ENCODE measurements around the gene SHBG.
"Not testable (repeated sequence)": the region's sequence is repeated elsewhere in the genome, so short reads cannot be mapped to it uniquely, and the experiment has no call there.

Gene SHBG

DNA sequence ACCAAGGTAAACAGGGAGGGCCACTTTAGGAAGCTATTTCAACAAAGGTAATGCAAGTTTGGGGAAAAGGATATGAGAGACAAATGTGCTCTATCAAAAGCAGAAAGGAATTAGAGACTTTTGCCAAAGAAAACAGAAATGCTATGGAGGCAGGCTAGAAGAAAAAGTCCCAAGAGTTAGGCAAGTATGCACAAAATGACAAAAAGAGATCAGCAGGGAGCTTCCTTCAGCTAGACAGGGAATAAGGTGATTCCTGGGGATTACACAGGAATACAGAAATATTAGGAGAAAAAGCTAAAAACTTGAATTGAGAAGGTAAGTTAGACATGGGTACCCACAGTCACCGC lies 17.7 kb upstream of the SHBG start:
- DNase-seq = no peak

DNA sequence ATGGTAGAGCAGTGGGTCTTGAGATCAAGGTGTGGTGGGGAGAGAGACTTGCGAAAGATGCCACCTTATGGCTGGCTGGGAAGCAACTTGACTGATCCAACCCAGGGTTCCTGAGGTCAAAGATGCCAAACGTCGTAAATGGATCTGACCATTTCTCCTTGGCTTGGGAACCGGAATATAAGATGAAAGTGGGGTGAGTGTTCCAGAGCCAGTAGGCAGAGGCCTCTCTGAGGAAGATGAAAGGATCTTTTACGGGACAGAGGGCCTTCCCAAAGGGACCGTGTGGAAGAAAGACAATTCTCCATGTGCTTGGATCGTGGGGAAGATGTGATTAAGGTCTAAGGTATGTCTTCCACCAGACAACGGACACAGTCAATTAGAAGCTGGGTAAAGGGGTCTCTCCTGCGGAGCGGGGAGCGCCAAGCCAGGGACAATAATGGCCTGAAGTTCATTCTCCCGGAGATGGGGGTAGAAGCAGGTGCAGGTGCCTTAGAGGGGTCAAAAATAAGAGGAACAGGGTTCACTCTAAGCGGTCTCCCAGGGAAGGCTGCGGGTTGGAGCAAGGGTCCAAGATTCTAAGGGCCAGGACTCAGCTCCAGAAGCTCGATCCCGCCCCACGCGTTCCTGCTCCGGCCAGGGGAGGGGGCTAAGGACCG lies 16.0 kb upstream of the SHBG start:
- no peak for DNase-seq

DNA sequence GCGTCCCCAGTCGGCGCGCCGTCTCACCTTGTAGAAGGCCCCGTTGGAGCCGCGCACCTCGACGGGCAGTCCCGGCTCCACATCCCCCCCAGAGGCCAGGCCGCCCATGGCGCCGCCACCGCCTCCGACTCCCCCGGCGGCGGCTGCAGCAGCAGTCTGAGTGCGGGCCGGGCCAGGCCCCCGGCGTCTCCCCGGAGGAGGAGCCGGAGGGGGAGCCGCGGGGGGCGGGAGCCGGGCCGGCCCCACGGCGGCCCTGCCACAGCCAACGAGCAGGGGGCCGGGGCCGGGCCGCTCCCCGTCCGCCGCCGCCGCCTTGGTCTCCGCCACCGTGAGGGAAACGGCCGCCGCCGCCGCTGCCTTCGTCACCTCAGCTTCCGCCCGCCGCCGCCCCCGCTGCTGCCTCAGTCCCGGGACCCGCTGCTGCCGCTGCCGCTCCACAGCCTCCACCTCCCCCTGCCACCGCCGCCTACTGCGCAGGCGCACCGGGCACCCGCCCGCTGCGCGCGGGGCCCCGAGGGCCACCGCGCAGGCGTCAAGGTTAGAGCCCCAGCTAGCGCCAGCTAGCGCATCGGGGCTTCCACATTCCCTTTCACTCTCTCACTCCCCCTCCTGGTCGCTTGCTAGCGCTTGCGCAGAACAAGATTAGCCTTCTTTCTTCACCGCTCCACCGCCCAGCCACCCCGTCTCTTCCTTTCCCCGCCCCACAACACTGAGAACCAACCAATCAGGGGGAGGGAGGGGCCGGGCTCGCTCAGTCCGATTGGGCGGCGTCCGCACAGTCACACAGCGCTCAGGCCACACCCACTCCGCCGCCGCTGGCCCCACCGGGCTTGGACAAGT lies 15.3 kb upstream of the SHBG start, which contains the start of gene FXR2:
TSS of gene FXR2 (minus strand) at position 473 of the 840 bp plus-strand sequence. CDS start at position 108, 365 bp downstream.
- DNase-seq = peak; percentile 98

DNA sequence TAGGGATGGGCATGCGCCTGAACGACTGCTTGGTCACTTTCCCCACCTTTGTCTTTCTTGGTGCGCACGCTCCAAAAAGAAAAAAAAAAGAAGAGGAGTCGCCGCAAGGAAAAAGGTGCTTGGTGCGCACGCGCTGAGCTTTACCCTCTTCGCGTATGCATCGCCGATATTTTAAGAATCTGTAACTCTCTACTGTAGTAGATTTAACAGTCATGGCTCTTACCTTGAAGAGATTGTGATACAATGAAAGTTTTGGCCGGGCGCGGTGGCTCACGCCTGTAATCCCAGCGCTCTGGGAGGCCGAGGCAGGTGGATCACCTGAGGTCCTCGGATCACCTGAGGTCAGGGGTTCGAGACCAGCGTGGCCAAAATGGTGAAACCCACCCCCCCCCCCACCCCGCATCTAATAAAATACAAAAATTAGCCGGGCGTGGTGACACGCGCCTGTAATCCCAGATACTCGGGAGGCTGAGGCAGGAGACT lies 14.6 kb upstream of the SHBG start:
- DNase-seq = no peak

DNA sequence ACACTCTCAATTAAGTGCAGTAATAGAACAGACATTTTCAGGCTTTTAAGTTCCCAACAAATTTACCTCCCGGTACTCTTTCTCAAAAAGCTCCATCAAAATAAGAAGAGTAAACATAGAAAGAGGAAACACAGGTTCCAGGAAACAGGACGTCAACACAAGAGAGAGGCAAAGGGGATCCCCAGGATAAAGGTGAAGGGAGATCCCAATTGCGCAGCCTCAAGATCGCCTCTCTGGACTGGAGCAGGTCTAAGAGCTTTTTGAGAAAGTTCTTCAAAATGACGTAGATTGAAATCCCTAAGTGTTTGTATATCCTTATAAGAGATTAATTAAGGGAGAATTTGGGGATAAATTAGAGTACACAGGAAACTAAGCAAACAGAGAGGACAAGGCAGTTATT lies 11.3 kb upstream of the SHBG start:
- no peak for DNase-seq

DNA sequence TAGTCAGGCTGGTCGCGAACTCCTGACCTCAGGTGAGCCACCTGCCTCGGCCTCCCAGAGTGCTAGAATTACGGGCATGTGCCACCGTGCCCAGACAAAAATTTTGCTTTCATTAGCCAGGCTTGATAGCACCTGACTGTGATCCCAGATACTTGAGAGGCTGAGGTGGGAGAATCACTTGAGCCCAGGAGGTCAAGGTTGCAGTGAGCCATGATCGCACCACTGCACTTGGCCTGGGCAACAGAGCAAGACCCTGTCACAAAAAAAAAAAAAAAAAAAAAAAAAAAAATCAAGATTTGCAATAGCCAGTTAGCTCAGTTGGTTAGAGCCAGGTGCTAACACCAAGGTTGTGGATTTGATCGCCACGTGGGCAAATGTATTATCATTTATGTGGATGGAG lies 9.1 kb upstream of the SHBG start:
- DNase-seq = no peak

DNA sequence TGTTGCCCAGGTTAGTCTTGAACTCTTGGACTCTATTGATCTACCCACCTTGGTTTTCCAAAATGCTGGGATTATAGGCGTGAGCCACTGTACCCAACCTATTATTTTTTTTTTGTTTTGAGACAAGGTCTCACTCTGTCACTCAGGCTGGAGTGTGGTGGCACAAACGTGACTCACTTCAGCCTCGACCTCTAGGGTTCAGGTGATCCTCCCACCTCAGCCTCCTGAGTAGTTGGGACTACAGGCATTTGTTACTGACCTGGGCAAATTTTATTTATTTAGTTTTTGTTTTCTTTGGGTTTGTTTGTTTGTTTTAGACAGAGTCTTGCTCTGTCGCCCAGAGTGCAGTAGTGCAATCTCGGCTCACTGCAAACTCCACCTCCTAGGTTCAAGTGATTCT lies 6.3 kb upstream of the SHBG start:
- DNase-seq = no peak

DNA sequence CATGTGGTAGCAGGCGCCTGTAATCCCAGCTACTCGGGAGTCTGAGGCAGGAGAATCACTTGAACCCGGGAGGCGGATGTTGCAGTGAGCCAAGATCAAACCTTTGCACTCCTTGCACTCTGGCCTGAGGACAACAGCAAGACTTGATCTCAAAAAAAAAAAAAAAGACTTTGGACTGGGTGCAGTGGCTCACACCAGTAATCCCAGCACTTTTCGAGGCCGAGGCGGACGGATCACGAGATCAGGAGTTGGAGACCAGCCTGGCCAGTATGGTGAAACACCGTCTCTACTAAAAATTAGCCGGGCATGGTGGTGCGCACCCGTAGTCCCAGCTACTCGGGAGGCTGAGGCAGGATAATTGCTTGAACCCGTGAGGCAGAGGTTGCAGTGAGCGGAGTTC lies 4.2 kb upstream of the SHBG start:
- DNase-seq = not testable (repeated sequence)

DNA sequence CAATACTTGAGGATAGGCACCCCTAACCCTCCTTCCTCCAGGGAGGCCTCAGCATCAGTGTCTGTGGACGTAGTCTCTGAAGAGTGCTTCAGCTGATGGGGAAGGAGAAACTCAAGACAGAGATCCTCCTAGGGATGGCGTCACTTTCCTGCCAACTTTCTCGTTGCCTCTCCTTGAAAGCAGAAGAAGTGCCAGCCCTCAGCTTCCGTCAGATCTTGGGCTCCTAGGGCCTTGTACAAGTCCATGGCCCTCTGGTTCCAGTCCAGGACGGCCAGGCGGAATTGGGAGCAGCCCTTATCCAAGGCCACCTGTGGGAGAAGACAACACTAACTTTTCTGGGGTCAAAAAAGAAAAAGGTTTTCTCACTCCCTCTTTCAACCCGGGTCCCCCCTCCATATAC lies 3.6 kb upstream of the SHBG start:
- no peak for DNase-seq

DNA sequence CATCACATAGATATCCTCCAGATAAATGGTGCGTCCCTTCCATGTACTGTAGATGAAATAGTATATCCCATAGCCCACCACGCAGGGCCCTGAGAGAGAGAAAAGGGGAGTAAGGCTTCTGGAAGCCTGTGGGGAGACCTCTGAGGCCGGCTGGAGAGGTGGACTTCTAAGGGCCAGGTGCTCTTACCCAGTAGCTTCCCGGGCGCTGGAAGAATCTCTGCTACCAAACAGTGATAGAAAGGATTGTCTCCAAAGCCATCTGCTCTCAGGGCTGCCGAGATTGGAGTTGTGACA lies 3.0 kb upstream of the SHBG start:
- no peak for DNase-seq

DNA sequence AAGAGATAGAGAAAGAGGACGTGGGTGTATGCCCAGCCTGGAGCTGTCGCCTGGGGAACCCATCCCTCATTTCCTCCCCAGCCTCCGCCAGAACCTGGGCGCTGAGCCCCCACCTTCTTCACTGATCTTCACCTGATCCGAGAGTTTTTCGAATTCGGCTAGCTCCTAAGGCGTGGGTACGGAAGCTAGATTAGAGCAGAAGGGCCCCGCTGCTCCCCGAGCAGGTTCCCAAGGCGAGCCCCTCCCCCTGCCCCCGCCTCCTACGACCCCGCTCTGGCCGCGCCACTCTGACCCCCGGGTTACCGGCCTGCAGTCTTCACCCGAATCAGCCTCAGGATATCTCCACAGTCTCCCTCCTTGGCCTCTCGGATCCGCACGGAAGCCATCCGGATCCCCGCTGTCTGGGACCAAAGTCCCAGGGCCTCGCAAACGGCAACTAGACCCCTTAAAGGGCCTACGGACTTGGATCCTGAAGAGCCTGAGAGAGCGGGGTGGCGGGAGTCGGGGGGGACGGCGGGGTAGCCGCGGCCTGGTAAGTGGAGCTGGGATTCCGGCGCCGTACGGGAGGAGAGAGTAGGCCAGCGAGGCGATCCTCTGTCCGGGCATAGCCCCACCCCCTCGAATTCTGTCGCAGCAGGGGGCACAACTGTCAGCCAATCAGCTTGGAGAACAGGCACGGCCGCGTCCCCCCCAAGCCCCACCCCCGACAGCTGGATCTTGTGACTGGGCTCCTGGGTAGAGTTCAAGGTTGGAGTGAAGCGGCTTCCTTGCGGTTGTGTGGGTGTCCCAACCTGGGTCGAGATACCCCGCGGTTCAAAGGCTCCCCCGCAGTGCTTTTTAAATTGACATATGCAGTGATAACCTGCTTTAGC lies 2.4 kb upstream of the SHBG start, which contains the start of gene SAT2:
TSS of gene SAT2 (minus strand) at position 572 of the 872 bp plus-strand sequence. CDS start at position 386, 186 bp downstream.
- DNase-seq = peak; percentile 80

DNA sequence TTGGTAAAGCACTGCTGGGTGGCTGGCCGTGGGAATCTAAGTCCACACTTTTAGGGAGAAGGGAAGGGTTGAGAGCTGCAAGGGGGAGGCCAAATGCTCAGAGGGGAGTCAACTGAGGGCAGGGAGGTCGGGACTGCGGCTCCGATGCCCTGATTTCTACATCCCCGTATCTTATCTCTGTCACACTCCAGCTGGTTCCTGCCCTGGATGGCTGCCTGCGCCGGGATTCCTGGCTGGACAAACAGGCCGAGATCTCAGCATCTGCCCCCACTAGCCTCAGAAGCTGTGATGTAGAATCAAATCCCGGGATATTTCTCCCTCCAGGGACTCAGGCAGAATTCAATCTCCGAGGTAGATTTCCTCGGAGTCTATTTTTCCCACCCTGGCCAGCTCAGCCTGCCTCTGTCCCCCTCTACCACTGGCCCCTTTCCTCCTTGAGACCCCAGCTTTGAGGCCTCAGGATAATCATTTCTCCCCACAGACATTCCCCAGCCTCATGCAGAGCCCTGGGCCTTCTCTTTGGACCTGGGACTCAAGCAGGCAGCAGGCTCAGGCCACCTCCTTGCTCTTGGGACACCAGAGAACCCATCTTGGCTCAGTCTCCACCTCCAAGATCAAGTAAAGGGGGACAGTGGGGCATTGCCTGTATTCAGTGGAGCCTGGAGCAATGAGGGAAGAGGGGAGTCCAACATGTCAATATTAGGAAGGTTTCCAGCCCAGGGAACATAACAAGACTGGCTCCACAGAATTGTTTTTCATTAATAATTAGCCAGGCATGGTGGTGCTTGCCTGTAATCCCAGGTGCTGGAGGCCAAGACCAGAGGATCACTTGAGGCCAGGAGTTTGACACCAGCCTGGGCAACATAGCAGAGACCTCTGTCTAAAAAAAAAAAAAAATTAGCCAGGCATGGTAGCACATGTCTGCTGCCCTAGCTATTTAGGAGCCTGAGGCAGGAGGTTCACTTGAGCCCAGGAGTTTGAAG lies 1.8 kb downstream of the SHBG start:
- DNase-seq = no peak

DNA sequence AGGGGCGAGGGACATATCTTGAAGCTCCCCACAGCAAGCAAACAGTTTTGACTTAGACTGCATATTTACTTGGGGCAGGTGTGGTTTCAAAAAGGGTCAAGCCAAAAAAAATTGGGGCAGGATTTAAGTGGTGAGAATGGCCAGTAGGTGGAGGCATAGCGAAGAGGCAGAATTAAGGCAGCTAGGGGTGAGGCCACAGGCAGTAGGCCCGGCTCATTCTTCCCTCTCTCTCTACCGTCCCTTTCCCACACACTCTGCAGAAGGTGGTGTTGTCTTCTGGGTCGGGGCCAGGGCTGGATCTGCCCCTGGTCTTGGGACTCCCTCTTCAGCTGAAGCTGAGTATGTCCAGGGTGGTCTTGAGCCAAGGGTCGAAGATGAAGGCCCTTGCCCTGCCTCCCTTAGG lies 2.6 kb downstream of the SHBG start:
- DNase-seq = no peak

DNA sequence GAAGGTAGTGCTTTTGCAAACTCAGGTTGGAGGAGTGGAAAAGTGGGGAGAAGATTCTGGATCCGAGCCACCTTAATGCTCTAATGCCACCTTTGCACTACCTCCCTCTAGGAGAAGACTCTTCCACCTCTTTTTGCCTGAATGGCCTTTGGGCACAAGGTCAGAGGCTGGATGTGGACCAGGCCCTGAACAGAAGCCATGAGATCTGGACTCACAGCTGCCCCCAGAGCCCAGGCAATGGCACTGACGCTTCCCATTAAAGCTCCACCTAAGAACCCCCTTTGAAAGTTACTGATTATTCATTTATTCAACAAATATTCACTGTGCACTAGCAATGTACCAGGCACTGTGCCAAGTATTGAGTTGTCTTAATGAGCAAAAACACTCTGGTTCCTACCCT lies 3.2 kb downstream of the SHBG start:
- DNase-seq = no peak

DNA sequence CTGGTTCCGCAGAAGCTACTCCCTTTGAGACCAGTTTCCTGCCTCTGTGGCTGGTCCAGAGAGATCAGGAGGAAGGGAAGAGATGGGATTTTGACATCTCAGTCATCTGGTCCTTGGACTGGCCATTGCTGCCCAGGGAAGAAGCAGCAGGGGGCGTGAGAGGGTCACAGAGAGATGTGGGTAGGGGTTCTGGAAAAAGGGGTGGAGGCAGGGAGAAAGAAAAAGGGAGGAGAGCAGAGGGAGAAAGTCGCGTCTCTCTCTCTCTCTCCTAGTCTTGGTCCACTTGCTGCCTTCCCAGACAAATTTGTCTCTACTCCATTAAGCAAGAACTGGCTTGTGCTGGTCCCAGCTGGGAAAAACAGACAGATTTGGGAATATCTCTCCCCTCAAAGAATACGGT lies 4.4 kb downstream of the SHBG start:
- no peak for DNase-seq

DNA sequence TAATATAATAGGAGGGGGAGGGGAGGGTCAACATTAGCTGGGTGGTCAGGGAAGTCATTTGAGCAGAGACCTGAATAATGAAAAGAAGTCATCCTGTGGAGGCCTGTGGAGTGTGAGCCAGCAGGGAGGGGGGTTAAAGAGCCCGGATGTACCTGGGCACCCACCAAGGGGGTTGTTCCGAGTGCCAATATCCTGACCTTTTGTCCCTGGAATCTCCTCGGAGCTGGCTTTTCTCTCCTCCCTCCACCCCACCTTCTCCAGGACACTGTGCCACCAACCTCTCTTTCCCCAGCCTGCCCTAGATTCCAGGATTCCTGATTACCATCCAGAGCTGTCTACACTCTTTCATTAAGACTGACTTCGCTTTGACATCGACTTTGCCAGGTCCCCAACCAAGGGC lies 6.2 kb downstream of the SHBG start:
- DNase-seq = no peak

DNA sequence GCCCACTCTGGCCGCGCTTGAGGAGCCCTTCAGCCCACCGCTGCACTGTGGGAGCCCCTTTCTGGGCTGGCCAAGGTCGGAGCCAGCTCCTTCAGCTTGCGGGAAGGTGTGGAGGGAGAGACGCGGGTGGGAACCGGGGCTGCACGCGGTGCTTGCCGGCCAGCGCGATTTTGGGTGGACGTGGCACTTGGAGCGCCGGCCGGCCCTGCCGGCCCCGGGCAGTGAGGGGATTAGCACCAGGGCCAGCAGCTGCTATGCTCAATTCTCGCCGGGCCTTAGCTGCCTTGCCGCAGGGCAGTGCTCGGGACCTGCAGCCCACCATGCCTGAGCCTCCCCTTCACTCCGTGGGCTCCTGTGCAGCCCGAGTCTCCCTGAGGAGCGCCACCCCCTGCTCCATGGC lies 10.8 kb downstream of the SHBG start:
- DNase-seq = no peak

DNA sequence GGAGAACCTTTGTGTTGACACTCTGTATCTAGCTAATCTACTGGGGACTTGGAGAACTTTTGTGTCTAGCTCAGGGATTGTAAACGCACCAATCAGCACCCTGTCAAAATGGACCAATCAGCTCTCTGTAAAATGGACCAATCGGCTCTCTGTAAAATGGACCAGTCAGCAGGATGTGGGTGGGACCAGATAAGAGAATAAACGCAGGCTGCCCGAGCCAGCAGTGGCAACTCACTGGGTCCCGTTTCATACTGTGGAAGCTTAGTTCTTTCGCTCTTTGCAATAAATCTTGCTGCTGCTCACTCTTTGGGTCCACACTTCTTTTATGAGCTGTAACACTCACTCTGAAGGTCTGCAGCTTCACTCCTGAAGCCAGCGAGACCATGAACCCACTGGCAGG lies 11.7 kb downstream of the SHBG start:
- DNase-seq = not testable (repeated sequence)

DNA sequence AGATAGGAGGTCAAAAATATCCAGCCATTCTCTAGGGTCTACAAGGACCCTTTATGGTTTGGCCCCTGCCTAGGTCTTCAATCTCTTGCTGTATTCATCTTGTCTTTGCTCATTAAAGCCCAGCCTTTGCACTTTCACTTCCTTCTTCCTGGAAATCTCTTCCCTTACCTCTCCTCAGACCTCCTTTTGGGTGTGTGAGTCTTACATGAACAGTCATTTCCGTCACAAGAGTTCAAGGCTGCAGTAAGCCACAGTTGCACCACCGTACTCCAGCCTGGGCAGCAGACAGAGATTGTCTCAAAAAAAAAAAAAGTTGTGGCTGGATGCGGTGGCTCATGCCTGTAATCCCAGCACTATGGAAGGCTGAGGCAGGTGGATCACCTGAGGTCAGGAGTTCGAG lies 14.8 kb downstream of the SHBG start:
- DNase-seq = no peak

DNA sequence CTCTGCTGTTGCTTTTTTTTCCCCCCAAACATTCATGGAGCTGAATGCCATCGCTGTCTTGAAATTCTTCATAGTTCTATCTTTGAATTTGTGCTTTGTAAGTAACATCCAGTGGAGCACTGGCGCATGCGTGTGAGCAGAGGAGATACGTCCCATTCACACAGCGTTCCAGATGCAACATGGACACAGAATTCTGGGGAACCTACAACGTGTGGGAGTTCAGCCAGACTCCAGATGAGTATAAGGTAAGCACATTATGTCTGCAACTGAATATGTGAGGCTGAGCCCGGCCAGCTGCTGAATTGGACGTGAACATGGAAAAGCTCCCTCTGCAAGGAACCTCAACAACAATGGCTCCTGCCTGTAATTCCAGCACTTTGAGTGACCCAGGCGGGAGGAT lies 16.5 kb downstream of the SHBG start:
- no peak for DNase-seq

DNA sequence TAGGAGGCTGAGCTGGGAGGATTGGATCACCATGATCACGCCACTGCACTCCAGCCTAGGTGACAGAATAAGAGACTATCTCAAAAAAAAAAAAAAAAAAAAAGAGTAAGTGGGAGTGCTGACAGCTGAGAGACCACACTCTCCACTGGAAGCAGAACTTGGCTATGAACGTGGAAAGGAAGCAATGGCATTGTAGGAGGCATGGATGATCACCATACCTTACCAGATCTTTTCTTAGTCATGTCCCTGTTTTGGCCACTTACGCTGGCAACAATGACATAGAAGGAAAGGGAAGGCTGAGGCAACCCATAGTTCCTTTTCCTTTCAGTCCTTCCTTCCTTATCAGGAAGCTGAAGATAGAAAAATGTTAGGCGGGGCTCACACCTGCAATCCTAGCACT lies 17.1 kb downstream of the SHBG start:
- no peak for DNase-seq

DNA sequence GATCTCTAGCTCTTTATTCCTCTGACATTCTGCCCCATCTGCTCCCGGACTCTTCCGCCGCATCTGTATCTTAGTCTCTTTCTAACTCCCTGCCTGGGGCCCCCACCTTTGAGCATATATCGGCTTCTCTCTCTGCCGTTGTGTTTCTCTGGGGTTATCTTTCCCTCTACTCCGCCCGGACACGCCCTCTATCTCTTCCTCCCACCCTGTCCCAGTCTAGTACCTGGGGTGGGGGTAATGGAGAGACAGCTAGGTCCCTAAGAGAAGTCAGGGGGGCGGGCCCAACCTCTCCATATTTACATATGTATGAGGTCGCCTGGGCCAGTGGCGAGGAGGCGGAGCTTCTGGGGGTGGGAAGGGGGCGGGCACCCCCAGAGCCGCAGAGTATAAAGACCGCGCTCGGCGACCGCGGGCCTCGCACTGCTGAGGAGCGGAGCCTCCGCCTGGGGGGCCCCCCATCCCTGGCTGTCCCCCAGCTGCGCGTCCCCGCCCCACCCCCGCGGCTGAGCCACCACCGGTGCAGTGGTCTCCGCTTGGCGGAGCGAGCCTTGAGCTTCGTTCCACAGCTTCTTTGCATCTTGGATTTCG lies 20.7 kb downstream of the SHBG start, which contains the start of gene ATP1B2:
TSS of gene ATP1B2 (plus strand) at position 418 of the 588 bp plus-strand sequence. CDS start 593 bp downstream, outside the sequence.
- no peak for DNase-seq

Data from GOT3 (cell line).